Osteoblast (primary cell): ENCODE data around the gene MAPRE3. TPM values are rescaled to one million over a fixed set of nuclear protein-coding genes. Genes with fewer than 3 reads are reported as not detected.

Source experiments
- DNase-seq: peaks from one replicate; pipeline ENCODE4 v3.0.0; 2011; ENCODE audit warnings: low spot score, mixed read lengths; ENCODE audit not compliant: insufficient read length; ENCODE audit errors: missing footprints
- H2AFZ ChIP-seq: 2 replicates; pipeline ENCODE4 v1.6.0; 2011; ENCODE audit warnings: mild to moderate bottlenecking, low read length
- H3K27ac ChIP-seq: 2 replicates; pipeline ENCODE4 v1.5.1; 2011; ENCODE audit warnings: mild to moderate bottlenecking, low read depth, low read length, moderate library complexity
- H3K27me3 ChIP-seq: 2 replicates; pipeline ENCODE4 v1.6.0; 2012; ENCODE audit warnings: mild to moderate bottlenecking, control low read depth, inconsistent platforms, low read length, moderate library complexity; ENCODE audit not compliant: insufficient read depth
- H3K36me3 ChIP-seq: 2 replicates; pipeline ENCODE4 v1.5.1; 2011; ENCODE audit warnings: mild to moderate bottlenecking, low read length, control low read depth, moderate library complexity; ENCODE audit not compliant: insufficient read depth
- H3K4me1 ChIP-seq: 2 replicates; pipeline ENCODE4 v1.5.1; 2011; ENCODE audit warnings: mild to moderate bottlenecking, low read length, control low read depth, moderate library complexity; ENCODE audit not compliant: insufficient read depth
- H3K4me2 ChIP-seq: 2 replicates; pipeline ENCODE4 v1.6.0; 2011; ENCODE audit warnings: mild to moderate bottlenecking, low read length; ENCODE audit not compliant: insufficient read depth
- H3K4me3 ChIP-seq: fragments of 200-600 bp; sonication (generic); 3 replicates; pipeline ENCODE4 v1.5.1; 2012; ENCODE audit warnings: mild to moderate bottlenecking, low read length, inconsistent platforms; ENCODE audit not compliant: insufficient read depth
- H3K79me2 ChIP-seq: 2 replicates; pipeline ENCODE4 v1.6.0; 2012; ENCODE audit warnings: mild to moderate bottlenecking, low read length, control low read depth, inconsistent platforms; ENCODE audit not compliant: insufficient read depth
- H3K9me3 ChIP-seq: 2 replicates; pipeline ENCODE4 v1.5.1; 2011; ENCODE audit warnings: low read depth, low read length, control low read depth
- H4K20me1 ChIP-seq: 2 replicates; pipeline ENCODE4 v1.6.0; 2012; ENCODE audit warnings: mild to moderate bottlenecking, low read length, control low read depth; ENCODE audit not compliant: insufficient read depth
- total RNA-seq: library from RNA; depleted of rRNA; stranded (reverse); fragments of >200 nt; gene quantifications from 2 replicates; pipeline ENCODE4 v1.2.3, GENCODE V29; 2012
- TF ChIP-seq, protein P1 (sequence below): IDR thresholded peaks from 2 replicates; pipeline ENCODE4 v1.5.1; 2011; ENCODE audit warnings: mild to moderate bottlenecking, low read depth, low read length, moderate library complexity; ENCODE audit errors: extremely low read depth

MAPRE3 gene
- total RNA-seq, 1 donor = 6.5 TPM

GRCh38 chr2:26991717-26992116 is 21.3 kb downstream of the MAPRE3 start:
- Histone ChIP-seq H4K20me1 (peaks cover 56% of the 10 kb centered on the region), H3K27me3 (no peaks in the 10 kb centered on the region), H3K9me3 (no peaks in the 10 kb centered on the region), H3K4me1 (peaks cover 24% of the 10 kb centered on the region), H3K4me2 (no peak overlapping the region), H3K36me3 (no peaks in the 10 kb centered on the region), H3K79me2 (no peaks in the 10 kb centered on the region), H2AFZ (no peak overlapping the region), H3K4me3 (no peak overlapping the region), H3K27ac (no peak overlapping the region)
- TF ChIP-seq, protein P1, sequence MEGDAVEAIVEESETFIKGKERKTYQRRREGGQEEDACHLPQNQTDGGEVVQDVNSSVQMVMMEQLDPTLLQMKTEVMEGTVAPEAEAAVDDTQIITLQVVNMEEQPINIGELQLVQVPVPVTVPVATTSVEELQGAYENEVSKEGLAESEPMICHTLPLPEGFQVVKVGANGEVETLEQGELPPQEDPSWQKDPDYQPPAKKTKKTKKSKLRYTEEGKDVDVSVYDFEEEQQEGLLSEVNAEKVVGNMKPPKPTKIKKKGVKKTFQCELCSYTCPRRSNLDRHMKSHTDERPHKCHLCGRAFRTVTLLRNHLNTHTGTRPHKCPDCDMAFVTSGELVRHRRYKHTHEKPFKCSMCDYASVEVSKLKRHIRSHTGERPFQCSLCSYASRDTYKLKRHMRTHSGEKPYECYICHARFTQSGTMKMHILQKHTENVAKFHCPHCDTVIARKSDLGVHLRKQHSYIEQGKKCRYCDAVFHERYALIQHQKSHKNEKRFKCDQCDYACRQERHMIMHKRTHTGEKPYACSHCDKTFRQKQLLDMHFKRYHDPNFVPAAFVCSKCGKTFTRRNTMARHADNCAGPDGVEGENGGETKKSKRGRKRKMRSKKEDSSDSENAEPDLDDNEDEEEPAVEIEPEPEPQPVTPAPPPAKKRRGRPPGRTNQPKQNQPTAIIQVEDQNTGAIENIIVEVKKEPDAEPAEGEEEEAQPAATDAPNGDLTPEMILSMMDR = no peak
- DNase-seq = no peak

GRCh38 chr2:26993768-26994167 is 23.3 kb downstream of the MAPRE3 start:
- no peak overlapping the region for H3K27ac ChIP-seq
- H3K4me3 ChIP-seq = no peak overlapping the region
- DNase-seq = no peak
- no peaks in the 10 kb centered on the region for H3K27me3 ChIP-seq
- no peaks in the 10 kb centered on the region for H3K9me3 ChIP-seq
- TF ChIP-seq, protein P1 = no peak
- H3K79me2 ChIP-seq = no peaks in the 10 kb centered on the region
- no peak overlapping the region for H3K4me2 ChIP-seq
- no peaks in the 10 kb centered on the region for H3K36me3 ChIP-seq
- H3K4me1 ChIP-seq = peaks cover 13% of the 10 kb centered on the region
- H2AFZ ChIP-seq = no peak overlapping the region
- H4K20me1 ChIP-seq = peaks cover 65% of the 10 kb centered on the region

DNA sequence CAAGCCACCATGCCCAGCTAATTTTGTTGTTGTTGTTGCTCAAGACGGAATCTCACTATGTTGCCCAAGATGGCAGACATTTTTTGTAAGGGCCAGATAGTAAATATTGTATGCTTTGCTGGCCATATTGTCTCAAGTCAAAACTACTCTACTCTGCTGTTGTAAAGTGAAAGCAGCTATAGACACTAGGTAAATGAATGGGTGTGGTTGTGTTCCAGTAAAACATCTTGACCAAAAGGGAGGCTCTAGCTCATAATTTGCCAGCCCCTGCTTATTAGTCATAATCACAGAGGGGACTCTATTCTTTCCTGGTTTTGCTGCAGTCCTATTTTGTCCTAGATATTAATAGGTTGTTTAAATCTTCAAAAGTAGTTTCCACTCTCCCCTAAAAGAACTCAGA is 24.5 kb downstream of the MAPRE3 start:
- Histone ChIP-seq H2AFZ (no peak overlapping the region), H3K36me3 (no peaks in the 10 kb centered on the region), H3K4me2 (no peak overlapping the region), H3K79me2 (no peaks in the 10 kb centered on the region), H3K27me3 (no peaks in the 10 kb centered on the region), H3K27ac (no peak overlapping the region), H3K9me3 (no peaks in the 10 kb centered on the region), H4K20me1 (peaks cover 57% of the 10 kb centered on the region), H3K4me1 (peaks cover 3% of the 10 kb centered on the region), H3K4me3 (no peak overlapping the region)
- DNase-seq = no peak
- TF ChIP-seq, protein P1 = no peak

DNA sequence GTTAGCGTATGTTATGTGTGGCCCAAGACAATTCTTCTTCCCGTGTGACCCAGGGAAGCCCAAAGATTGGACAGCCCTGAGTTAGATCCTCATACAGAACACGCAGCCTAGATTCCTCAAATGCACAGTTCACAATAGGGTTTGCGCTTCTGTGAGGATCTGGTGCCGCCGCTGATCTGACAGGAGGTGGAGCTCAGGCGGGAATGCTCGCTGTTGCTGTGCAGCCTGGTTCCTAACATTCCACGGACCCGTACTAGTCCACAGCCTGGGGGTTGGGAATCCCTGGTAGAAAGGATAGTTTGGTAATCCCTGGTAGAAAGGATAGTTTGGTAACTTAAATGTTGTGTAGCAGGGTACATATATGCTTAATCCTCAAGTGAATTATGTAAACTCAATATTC is 27.0 kb downstream of the MAPRE3 start:
- no peaks in the 10 kb centered on the region for H3K9me3 ChIP-seq
- H3K36me3 ChIP-seq = no peaks in the 10 kb centered on the region
- H3K4me3 ChIP-seq = no peak overlapping the region
- H2AFZ ChIP-seq = no peak overlapping the region
- no peak overlapping the region for H3K4me2 ChIP-seq
- TF ChIP-seq, protein P1 = no peak
- H3K79me2 ChIP-seq = no peaks in the 10 kb centered on the region
- H3K27ac ChIP-seq = no peak overlapping the region
- no peak for DNase-seq
- peaks cover 48% of the 10 kb centered on the region for H4K20me1 ChIP-seq
- no peaks in the 10 kb centered on the region for H3K27me3 ChIP-seq
- no peaks in the 10 kb centered on the region for H3K4me1 ChIP-seq
